Activated naive CD8-positive, alpha-beta T cell treated with anti-CD3 and anti-CD28 coated beads, Interleukin-2, amount 50 U/mL, for 16 hours (primary cell): Measurements from ENCODE around the gene NEK9.
A peak's percentile ranks its signal among the peaks of the same experiment; 100 is the strongest.

Source experiments
- DNase-seq: peaks from one replicate; pipeline ENCODE4 v3.0.0-alpha.2; 2020; ENCODE audit warnings: low read depth, low spot score

NEK9 gene

DNA sequence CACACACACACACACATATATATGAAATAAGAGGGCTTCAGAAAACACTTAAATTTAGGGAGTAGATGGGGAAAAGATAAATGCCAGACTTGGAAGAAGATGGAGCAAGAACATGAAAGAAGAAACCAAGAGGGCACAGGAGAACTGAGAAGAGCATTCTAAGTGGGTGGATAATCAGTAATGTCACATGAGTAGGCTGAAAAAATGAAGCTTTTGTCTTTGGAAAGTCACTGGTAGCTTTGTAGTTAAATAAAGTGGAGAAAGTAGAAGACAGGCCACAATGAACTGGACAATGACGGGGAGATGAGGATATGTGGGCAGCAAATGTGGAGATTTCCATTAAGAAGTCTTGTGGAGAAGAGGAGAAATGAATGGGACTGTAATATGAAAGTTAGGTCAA, 59.6 kb downstream of the NEK9 start:
- DNase-seq, result no peak

DNA sequence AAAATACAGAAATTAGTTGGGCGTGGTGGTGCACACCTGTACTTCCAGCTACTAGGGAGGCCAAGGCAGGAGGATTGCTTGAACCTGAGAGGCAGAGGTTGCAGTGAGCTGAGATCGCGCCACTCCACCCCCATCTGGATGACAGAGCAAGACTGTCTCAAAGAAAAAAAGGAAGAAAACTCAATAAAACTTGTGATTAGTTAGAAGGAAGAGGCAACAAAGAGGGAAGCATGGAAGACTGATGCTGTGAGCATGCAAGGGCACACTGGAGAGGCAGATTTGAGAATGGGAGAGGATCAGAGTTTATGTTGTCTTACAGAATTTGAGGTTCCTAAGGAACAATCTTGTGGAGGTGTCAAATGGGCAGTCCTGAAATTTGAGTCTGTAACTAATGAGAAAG, 60.2 kb downstream of the NEK9 start:
- DNase-seq, result no peak

DNA sequence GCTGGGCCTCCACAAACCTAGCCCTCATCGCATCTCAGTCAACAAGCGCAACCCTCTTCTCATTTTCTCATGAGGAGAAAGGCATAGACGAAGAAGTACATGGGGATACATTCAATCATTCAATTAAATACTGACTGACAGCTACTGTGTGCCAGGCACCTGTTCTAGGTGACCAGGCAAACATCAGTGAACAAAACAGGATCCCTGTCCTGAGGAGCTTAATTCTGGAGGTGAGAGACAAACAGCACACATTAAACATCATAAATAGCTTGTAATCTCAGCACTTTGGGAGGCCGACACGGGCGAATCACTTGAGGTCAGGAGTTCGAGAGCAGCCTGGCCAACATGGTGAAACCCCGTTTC, 62.7 kb downstream of the NEK9 start:
- DNase-seq, result no peak

DNA sequence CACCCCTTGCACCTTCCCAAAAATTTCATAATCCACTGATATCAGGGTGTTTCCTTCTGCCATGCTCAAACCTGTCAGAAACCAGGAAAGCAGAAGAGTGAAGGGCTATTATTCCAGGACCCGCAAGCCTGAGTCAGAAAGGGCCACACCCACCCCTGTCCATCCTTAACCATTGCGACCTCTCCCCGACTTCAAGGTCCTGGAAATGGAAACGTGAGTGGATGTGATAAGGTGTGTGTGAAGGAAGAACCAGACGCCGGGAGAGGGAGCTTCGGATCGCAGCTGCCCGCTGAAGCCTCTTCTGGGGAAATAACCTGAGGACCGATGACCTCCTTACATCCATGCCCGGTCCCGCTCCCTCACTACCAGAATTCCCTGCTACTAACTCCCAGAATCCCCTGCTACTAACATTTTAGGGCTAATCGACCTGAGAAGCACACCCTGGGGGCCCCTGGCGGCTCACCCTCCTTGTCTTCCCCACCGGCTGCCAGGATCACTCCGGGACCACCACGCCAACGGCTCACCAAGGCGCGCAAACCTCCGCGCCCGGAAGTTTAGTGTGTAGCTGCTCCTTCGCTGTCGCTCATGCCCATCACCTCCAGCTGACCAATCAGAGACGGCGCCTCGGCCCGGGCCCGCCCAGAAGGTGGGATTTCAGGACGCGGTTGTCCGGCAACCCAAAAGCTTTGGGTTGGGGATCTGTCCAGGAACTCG, 63.2 kb downstream of the NEK9 start, which contains the start of gene ACYP1:
Gene ACYP1 (minus strand): TSS at position 534 of the 714 bp plus-strand sequence. CDS start 471 bp downstream, at position 63.
- DNase-seq, result peak; percentile 86

DNA sequence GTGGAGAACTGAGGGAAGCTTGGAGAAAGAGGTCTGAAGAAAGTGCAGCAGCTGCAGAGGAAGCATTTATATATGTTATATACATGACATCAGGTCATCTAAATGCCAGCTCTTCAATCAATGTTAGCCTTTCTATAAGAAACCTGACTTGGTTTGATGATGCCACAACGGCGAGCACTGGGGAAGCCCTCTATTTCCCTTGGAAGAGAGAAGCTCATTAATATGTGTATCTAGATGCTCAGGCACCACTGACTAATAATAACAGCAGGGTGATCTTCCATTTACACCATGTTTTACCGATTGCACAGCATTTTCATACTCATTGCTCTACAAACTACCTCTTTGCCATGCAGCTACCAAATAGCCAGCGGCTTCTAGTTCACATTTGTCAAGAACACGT, 63.8 kb downstream of the NEK9 start:
- DNase-seq, result no peak

DNA sequence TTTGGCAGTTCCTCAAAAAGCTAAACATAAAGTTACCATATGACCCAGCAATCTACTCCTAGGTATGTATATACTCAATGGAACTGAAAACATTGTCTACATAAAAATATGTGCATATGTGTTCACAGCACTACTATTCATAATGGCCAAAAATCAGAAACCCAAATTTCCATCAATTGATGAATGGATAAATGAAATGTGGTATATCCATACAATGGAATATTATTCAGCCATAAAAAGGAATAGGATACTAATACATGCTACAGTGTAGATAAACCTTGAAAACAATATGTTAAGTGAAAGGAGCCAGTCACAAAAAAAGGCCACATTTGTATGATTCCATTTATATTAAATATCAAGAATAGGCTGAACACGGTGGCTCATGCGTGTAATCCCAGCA, 66.4 kb downstream of the NEK9 start:
- DNase-seq, result no peak

DNA sequence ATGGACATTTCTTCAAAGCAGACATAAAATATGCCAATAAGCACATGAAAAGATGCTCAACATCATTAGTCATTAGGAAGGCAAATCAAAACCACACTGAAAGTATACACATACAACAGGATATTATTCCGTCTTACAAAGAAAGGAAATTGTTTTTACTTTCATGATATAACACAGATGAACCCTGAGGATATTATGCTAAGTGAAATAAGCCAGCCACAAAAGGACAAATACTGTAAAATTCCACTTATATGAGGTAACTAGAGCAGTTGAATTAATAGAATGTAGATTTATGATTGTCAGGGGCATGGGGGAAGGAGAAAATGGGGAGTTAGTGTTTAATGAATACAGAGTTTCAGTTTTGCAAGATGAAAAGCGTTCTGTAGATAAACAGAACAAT, 67.2 kb downstream of the NEK9 start:
- DNase-seq, result no peak

DNA sequence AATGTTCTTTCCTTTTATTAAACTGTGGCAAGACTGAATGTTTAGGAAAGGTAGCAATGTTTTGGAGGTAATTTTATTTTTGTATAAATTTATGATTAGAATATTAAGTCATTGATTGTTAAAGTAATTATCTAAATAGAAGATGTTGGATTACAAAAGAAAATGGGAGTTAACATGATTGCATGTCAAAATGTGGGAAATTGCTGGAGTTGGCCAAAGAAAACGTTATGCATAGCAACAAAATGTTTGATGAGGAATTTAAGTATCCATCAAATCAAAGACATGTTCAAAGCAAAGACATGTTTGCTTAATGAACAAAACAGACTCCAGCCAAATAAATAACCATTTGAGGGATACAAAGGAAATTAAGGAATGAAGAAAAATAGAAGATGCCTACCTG, 72.4 kb downstream of the NEK9 start:
- DNase-seq, result no peak

DNA sequence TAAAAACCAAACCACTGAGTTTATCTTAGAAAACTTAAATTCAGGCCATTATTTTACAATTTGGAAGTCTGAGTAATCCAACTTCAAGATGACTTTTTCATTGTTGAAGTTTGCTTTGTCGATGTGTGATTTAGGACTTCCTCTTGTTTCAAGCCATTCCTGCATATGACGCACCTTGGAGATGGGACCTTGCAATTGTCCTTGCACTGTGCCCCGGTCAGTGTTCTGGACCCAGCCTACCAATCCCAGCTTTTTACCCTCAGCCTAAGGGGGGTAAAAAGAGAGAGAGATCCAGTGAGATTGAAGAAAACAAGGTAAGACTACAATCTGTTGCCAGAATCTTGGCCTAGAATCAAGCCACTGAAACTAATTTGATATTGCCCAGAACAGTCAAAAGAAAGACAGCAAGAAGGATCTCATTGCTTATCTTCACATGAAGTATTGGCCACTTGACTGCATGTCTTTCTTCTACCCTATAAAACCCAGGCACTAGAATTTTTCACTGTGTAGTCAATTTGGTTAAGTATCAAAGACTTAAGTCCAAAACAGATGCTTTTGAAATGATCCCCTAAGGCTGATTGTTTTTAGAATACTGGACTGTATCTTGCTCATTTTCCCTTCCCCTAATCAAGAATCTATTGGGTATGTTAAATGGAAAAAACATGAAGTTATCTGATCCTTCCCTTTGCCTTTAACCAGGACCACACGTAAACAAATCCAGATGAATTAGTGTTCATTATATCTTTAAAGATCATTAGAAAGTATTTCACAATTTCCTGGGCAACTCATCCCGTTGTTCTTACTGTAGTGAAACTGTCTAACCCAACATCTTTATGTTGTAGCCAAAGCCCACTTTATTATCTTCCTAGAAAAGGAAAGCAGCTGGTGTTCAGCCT, 73.2 kb downstream of the NEK9 start:
- DNase-seq, result no peak

DNA sequence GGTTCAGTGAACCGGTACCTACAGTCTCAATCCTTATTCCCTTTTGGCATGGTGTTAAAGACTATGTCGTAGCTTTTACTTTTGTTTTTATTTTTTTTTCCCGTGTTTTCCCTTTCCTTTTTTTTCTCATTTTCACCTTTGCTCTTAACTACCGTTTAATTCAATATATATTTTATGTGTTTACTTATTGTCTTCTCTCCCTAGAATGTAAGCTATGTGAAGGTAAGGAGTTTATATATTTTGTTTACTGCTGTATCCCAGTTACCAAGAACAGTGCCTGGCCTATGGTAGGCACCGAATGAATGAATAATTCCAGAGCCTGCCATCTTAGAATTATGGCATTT, 75.3 kb downstream of the NEK9 start:
- no peak for DNase-seq

DNA sequence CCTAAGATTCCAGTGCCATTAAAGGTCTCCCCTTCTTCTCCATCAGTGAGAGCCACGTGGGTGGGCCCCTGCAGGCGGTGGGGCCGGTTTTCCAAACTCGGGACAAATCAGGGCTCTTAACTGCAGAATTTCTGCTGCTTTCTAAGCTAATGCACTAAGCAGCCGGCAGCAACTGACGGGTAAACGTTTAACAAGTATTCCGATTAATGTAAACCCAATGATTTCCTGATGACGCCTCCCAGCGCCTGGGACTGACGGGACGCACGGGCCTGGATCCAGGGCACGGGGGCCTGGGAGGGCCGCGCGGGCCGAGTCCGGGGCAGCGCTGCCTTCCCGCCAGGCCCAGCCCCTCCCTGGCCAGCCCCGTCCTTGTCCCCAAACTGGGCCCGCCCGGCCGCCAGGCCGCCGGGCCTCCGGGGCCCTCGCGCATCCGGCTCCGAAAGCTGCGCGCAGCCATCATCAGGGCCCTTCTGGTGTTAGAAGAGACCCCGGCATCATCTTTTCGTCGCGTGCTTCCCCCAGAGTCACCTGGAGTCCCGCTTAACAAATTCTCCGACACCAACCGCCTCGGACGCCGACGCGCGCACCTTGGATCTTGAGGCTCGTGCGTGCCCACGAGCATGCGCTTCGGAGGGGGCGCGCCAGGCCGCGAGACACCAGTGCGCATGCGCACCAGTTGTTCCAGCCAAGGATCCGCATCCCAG, 75.8 kb downstream of the NEK9 start, which contains the start of gene MLH3:
Gene MLH3 (minus strand): TSS at position 616 of the 704 bp plus-strand sequence. CDS start 1,812 bp downstream, outside the sequence.
- peak; percentile 42 for DNase-seq

DNA sequence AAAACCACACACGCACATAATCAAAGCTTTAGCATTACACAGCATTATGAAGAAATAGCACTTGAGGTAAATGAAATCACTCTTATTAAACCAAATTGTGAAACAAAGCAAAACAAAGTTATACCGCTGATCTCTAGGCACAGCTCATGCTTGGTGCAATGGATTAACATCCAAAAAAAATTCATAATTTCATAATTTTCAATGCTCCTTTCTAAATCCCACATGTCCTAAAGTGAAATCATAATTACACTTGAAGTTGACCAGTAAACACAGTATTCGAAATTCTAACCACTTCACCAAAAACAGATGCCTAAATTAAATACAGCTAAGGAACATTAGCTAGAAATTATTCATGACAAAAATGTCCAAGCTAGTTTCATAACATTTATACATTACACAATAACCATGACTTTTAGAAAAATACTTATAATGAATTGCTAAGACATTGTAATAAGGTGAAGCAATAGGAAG, 77.1 kb downstream of the NEK9 start:
- no peak for DNase-seq

DNA sequence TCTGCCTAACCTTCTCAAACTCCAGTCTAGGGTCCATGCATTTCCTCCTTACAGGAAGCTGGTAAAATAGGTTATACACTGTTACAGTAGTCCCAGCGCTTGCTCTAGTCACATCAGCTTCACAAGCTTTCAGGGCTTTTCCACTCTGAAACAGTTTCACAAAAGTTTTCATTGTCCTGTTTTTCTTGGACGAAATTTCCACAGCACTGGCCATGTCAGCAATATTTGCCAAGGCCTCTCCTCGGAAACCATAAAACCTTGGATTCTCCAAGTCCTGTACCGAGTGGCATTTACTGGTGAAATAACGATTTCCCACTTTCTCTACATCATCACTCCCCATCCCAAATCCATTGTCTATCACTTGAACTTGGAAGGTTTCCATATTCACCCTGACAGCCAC, 77.7 kb downstream of the NEK9 start:
- no peak for DNase-seq

DNA sequence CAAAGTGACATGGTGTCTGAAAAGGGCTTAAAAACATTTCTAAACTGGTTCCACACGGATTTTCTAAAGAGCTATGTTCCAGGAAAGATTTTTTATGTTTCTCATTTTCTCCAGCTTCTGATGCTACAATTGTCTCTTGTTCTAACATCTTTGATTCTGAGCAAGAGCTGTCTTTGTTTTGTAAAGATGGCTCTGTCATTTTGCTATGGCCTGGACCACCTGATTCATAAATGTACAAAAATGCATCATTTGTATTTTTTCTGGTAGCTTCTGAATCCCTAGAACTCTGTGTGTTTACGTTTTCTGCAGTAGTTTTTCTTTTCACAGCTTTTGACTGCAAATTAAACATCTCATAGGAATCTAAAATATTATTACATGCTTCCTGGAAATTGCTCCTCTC, 78.7 kb downstream of the NEK9 start:
- DNase-seq, result no peak

DNA sequence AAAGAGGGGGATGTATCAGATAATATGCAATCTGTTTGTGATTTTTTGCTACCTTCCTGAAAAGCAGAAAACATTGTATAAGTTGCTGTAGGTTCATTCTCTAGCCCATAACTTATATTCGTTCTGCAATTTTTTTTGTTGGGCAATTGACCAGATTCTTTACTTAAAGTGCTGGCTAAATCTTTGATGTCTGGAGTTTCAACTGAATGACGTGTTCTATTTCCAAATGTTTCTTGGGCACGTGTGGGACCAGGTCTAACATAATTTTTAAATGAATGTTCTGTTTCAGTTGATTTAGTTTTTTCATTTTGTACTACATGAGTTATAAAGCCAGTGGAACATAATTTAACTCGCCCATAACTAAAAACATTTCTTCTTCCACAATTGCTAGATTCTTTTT, 79.3 kb downstream of the NEK9 start:
- no peak for DNase-seq

DNA sequence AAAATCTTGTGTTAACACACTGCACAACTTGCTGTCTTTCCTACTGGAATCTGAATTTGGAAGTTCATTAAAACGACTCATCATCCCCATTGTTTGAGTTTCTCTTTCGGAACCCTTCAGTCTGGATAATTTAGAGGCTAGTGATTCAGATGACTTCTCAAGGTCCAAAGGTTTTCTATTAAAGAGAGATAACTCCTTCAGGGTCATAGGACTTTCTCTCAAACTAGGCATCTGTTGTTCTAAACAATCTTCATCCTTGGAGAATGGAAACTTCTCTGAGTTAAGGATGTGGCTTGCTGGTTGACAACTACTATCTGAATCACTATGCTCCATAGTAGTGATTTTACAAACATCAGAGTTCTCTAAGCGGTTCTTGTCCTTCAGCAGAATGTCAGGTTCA, 79.9 kb downstream of the NEK9 start:
- DNase-seq, result no peak

DNA sequence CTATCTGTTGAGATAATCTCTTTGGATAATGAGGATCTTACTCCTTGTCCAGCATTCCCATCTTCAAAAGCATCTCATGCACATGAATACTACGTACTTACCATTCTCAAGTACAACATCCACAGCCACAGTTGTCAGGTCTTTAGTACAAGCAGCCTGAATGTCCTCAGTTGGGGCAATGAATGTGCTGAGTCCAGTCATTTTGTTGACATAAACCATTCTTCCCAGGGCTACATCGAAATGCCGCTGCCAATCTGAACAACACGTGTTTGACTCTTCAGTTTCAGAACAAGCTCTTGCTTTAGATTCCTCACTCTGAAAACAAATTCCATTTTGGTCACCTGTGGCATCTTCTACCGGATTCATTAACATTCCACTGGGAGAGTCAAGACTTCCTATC, 80.6 kb downstream of the NEK9 start:
- no peak for DNase-seq

DNA sequence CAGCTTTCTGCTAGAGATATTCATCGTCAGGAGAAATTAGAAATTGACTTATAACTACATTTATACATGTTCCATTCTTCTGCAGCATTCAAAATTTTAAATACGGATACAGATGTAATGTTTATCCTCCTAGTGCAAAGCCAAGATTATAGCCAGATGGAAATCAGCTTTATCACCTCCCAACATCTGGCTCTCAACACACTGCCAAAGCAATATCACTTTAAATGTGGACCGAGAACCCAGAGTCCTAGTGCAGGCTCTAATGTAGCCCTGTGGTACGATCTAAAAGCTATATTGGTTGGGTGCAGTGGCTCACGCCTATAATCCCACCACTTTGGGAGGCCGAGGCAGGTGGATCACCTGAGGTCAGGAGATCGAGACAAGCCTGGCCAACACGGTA, 82.1 kb downstream of the NEK9 start:
- no peak for DNase-seq

DNA sequence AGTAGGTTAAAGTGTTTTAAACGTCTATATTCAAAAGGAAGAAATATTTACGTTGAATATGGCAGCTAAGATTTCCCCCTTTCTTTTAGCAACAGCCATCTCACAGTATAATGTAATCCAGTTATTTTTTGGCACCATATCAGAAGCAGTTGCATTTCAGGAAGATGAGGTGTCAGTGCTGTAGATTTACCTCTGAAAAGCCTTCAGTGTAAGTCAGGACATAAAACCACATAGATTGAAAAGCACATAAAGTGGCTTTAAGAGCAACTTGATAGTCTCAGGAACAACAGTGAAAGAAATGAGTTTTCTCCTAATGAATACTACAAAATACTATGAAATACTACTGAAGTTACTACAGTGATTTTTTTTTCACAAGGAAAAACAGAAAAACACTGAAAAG, 82.5 kb downstream of the NEK9 start:
- no peak for DNase-seq

DNA sequence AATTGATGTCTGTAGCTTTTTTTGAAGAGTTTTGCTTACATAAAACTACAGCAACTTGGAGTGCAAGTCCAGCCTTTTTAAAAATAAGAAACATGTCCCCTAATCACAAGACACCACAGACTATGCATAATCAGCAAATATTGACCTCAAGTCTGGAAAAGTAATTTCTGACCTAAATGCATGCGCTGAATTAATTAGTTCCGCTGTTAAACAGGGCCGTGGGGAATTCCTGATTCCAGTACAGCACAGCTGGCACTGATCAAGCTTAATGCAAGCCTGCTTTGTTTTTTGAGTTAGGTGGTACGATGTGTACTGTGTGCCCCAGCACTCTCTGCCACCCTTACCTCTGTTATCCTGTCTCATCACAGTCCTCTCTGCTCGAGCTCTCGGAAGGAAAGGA, 84.8 kb downstream of the NEK9 start:
- DNase-seq, result no peak

DNA sequence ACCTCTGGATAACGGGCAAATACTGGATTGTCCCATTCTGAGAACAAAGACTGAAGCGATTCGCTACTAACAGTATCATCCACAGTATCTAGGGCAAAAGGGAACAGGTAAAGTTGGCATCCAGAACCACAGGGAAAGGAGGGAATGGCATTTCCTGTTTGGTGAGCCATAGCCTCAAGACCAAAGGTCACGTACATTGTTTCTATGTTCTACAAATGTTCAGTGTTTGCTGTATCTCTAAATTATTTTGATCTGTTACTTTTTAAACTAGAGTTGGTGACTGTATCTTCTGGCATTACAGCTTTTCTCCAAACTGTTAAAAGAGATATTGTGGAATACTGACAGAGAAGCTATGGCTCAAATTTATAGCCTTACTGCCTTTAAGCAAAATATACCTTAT, 85.2 kb downstream of the NEK9 start:
- DNase-seq, result no peak

DNA sequence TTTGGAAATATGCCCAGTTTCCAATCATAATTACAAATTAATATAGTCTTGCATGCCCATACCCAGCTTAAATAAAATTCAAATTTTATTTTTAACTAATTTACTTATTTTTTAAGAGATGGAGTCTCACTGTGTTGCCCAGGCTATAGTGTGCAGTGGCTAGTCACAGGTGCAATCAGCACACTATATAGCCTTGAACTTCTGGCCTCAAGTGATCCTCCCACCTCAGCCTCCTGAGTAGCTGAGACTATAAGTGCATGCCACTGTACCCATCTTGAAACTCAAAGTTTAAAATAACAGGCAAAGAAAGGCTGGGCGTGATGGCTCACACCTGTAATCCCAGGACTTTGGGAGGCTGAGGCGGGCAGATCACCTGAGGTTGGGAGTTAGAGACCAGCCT, 85.9 kb downstream of the NEK9 start:
- no peak for DNase-seq
